NCI-H128 (cell line): ENCODE results near the gene P2RX1.
"Not testable (repeated sequence)": the region's sequence is repeated elsewhere in the genome, so short reads cannot be mapped to it uniquely, and the experiment has no call there.

Source experiments
- DNase-seq: peaks from one replicate; lab custom pipeline; 2025; ENCODE audit not compliant: unreplicated experiment; lab: John Stamatoyannopoulos, UW

The P2RX1 gene

DNA sequence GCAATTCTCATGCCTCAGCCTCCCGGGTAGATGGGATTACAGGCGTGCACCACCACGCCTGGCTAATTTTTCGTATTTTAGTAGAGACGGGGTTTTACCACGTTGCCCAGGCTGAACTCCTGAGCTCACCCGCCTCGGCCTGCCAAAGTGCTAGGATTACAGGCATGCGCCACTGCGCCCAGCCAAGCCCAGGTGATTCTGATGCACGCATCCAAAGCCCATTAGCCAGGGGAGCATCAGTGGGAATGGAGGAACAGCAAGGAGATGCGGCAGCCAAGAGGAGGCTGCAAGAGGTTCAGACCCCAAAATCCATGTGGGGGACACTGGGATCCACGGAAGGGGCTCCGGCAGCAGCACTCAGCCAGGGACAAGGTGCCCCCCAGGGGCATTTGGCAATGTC is 35.9 kb upstream of the P2RX1 start:
- no peak for DNase-seq

- DNase-seq = no peak
These were observed 35.2 kb upstream of the P2RX1 start for GRCh38 chr17:3951420-3951819.

GRCh38 chr17:3951003-3951402 is 34.7 kb upstream of the P2RX1 start:
- DNase-seq = no peak

DNA sequence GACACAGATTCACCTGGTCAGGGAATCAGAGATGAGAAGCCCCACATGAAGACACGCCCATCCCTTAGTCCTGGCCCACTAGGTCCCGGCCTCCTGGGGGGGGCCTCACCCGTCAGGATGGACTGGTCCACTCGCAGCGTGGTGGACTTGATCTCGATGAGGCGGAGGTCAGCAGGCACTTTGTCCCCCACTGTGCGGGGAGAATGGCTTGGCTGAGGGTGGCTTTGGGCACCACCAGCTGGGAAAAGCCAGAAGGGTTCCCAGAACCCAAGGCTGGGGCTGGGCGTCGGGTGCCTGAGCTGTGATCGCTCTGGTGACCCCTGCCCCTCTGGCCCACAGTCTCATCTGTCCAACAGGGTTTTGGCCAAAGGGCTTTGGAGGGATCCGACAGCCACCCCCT is 34.3 kb upstream of the P2RX1 start:
- no peak for DNase-seq

DNA sequence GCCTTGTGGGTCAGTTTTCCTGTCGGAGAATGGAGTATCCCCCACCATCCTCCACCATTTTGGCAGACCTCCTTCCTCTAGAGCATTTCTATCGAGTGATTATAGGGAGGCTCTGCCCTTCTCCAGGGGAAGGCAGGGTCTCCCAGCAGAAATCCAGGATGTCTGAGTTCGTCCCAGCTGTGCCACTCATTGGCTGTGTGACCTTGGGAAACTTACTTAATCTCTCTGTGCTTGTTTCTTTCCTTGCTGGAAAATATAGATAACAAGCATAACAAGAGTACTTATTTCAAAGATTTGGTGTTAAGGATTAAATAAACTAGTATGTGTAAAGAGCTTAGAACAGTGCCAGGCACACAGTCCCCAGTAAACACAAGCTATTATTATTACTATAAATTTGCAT is 33.2 kb upstream of the P2RX1 start:
- DNase-seq = no peak

DNA sequence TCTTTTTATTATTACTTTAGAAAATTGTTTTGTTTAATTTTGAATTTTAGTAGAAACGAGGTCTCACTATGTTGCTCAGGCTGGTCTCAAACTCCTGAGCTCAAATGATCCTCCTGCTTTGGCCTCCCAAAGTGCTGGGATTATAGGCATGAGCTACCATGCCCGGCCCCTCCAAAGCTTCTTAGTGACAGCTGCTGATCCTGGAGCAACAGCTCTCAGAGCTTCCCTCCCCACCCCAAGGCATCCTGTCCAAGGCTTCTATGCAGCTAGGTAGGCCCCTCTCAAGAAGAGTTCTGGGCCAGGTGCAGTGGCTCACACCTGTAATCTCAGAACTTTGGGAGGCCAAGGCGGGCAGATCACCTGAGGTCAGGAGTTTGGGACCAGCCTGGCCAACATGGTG is 32.3 kb upstream of the P2RX1 start:
- DNase-seq = not testable (repeated sequence)

- no peak for DNase-seq
These were observed 31.1 kb upstream of the P2RX1 start for GRCh38 chr17:3947318-3947810.

DNA sequence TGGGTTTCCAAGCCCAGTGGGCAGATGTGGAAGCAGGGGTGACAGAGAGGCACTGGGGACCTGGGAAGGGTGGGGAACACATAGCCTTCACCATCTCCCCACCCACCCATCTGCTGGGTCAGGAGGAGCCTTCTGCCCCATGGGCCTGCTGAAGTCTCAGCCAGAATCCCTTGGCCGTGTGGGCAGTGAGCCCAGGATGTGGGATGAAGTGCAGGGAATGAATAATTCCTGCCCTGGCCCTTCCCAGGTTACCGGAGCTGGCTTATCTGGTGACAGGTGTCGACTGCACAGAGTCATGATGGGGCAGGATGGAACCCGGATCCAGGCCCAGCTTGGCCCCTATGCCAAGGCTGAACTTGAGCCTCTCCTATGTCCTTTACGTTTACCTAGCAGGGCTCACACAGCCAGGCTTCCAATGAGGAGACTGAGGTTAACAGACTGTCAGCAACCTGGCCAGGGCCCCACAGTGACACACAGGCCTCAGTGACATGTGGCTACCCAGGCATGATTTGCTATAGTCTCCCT is 30.5 kb upstream of the P2RX1 start:
- no peak for DNase-seq

DNA sequence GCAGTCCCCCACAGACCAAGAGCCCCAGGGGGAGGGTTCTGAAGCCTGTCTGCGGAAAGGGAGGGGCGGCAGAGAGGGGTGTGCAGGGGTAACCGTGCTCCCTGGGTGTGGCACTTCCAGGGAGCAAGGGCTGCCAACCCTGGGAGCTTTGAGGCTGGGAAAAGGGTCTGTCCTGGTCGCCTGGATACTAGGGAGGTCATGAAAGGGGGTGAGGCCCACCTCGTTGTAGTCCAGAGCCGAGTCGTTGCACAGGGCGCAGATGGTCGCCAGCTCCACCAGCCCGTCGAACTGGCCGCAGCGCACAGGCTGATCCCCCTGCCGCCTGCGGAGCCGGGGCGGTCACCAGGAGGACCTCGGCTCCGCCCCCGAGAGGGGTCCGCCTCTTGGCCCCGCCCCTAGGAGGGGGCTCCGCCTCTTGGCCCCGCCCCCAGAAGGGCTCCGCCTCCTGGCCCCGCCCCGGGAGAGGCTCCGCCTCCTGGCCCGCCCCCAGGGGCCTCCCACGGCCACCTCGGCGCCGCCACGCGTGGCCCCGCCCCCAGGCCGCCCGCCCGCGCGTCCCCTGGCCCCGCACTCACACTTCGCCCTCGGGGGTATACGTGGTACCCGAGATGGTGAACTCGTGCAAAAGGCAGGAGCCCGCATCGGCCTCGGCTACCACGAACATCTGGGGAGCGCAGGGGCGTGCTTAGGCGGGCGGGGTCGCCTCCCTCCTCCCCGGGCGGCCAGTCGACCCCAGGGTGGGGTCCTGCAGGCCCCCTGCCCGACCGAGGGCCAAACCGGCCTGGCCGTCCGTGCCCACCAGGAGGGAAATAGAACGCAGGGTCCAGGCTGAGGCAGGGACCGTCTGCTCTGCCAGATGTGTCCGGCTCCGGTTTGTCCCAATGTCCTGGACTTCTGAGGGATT is 28.5 kb upstream of the P2RX1 start:
- no peak for DNase-seq

GRCh38 chr17:3943240-3943891 is 27.1 kb upstream of the P2RX1 start:
- no peak for DNase-seq

GRCh38 chr17:3940965-3941698 is 24.9 kb upstream of the P2RX1 start:
- no peak for DNase-seq

DNA sequence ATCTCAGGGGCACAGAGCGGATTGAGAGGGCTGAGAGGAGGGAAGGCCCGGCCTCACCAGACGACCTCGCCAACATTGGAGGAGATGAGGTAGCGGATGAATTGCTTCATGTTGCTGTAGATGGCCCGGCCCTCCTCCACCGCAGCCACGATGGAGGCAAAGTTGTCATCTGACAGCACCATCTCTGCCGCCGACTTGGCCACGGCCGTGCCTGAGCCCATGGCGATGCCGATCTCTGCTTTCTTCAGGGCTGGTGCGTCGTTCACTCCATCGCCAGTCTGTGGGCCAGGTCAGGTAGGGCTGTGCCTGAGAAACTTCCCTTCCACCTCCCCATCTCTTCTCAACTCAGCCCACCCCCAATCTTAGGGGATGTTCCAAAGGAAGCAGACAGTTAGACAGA is 21.1 kb upstream of the P2RX1 start:
- DNase-seq = no peak

DNA sequence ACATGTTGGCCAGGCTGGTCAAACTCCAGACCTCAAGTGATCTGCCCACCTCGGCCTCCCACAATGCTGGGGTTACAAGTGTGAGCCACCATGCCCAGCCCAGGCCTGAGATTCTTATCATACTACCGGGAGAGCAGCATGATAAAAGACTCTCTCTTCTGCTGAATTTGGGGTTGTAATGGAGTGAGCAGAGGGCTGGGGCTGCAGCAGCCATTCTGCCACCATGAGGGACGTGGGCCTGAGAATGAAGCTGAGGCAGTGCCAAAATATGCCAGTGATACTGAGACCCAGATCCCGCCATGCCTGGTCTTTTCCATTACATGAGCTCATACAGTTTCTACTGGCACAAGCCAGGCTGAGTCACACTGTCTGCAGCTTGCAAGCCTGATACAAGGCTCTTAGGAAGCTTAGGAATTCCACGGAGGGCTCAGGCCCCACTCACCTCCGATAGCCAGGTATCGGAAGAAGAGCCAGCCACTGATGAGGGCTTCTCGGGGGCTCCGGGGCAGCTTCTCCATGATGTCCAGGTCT is 19.6 kb upstream of the P2RX1 start:
- no peak for DNase-seq

- no peak for DNase-seq
These were observed 18.9 kb upstream of the P2RX1 start for GRCh38 chr17:3935140-3935542.

GRCh38 chr17:3929764-3930163 is 13.5 kb upstream of the P2RX1 start:
- no peak for DNase-seq

- DNase-seq = no peak
These were observed 12.9 kb upstream of the P2RX1 start for GRCh38 chr17:3929181-3929580.

DNA sequence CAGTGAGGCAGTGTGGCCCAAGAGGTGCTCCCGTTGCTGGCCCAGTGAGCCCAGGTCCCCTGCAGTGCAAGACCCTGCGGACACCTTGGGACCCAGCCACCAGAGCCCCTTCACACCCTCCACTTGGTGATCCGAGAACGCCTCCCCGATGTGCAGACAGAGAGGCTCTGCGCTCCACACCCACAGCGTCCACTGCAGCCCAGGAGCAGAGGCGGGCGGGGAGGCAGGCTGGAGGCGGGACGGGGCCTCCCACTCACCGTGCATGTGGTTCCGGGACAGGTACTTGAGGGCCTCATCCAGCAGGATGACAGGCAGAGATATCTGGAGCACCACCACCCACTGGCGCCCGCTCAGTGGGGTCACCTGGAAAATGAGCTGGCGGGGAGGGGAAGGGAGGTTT is 12.1 kb upstream of the P2RX1 start:
- no peak for DNase-seq

DNA sequence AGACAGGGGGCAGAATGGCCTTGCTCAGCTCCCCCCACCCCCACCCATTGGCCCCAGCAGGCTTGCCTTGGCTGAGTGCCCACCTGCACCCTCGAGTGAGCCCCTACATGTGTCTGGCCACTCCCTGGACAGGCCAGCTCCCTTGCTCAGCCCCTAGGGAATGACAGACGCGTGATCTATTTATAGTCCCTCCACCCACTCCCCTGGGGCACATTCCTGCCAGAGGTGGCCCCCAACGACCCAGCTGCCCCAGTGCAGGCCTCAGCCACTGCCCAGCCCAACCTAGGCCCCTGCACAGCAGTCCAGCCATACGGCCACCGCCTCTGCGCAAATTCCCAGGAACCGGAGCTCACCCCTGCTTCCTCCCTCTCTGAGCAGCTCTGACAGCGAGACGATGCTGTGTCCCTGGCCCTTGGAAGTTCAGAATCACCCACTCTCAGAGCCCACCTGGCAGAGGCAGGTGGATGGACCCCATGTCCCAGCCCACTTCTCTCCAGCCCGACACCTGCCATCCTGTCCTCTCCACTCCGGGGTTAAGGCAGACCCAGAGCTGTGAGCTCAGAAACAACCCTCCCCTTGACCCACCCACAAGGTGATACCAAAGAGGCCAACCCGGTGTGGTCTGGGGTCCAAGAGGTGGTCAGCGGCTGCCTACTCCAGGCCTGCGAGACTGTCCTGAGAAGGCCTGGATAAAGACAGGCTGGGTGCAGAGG is 11.5 kb upstream of the P2RX1 start:
- DNase-seq = no peak

DNA sequence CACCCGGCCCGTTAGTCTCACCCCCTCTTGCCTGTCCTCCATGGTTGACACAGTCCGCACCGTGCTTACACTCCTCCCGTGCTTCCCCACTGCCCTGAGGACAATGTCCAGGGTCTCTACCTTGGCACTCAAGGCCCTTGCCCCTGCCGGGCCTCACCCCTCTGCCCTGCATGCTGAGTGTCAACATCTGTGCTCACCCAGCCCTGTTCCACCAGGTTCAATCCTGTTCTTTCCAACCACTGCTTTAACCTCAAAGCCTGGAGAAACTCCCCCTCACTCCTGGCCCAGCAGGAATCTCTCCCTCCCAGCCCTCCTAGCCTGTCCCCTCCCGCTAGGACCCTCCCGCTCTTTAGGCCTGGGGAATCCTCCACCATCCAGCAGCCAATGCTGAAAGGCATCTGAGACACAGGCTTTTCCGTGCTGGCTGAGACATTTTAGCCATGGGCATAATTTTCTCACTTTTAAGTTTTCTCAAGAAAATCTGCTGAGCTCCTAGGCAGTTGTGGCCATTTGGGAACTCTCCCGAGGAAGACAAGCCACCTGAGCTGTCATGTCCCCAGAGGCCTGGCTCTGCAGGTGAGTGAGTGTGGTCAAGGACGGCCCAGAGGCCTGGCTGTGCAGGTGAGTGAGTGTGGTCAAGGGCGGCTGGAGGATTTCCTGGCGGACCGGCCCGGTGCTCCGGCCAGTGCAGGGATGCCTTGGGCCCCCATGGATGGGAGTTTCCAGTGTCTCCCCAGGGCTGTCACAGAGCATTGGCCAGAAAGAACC is 10.8 kb upstream of the P2RX1 start:
- DNase-seq = no peak
